ELF-1 (cell line): ENCODE data around the gene DEFB129.
A peak's percentile ranks its signal among the peaks of the same experiment; 100 is the strongest.
"Not testable (repeated sequence)": the region's sequence is repeated elsewhere in the genome, so short reads cannot be mapped to it uniquely, and the experiment has no call there.

Experiments used
- DNase-seq: peaks from one replicate; pipeline ENCODE4 v3.0.0-alpha.2; 2016; ENCODE audit warnings: low read depth, low spot score

Gene DEFB129, protein sequence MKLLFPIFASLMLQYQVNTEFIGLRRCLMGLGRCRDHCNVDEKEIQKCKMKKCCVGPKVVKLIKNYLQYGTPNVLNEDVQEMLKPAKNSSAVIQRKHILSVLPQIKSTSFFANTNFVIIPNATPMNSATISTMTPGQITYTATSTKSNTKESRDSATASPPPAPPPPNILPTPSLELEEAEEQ

DNA sequence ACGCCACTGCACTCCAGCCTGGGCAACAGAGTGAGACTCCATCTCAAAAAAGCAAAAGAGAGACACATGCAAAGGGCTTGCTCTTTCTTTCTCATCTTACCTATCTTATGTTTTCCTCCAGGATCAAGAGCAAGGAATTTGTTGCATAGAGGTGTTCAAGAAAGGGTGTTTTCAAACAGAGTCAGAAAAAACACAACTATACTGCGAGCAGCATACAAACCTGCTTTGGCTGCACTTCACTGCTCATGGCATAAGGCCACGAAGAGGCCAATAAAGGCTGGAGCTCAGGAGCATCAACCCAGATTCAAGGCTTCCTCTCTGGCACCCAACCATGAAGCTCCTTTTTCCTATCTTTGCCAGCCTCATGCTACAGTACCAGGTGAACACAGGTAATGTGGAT, at the start of gene DEFB129:
Gene DEFB129 (plus strand): TSS at position 301 of the 400 bp plus-strand sequence. CDS start 31 bp downstream, at position 332.
- DNase-seq = no peak

DNA sequence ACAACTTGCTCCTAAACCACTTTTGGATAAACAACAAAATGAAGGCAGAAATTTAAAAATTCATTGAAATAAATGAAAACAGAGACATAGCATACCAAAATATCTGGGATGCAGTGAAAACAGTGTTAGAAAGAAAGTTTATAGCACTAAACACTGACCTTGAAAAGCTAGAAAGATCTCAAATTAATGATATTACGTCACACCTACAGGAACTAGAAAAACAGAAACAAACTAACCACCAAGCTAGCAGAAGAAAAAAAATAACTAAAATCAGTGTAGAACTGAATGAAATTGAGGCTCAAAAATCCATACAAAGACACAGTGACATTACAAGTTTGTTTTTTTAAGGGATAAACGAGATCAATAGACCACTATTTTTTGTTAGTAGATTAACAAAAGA, 42.8 kb upstream of the DEFB129 start:
- DNase-seq = no peak

DNA sequence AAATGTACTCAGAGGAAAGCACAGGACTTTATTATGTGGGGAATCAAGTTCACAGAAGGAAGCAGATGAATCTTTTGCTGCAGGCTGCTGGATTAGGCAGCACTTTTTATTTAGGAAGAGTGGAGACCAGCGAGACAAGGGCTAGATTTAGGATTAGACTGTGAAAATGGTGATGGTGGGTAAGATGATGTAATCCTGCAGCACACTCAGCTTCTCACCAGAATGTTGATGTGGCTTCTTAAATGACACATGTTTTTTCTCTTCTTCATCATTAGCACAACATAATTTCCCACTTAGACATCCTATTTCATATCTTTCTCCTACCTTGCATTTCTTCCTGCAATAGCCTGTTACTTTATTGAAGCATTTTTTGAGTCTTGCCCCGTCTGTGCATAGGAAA, 39.3 kb upstream of the DEFB129 start:
- no peak for DNase-seq

DNA sequence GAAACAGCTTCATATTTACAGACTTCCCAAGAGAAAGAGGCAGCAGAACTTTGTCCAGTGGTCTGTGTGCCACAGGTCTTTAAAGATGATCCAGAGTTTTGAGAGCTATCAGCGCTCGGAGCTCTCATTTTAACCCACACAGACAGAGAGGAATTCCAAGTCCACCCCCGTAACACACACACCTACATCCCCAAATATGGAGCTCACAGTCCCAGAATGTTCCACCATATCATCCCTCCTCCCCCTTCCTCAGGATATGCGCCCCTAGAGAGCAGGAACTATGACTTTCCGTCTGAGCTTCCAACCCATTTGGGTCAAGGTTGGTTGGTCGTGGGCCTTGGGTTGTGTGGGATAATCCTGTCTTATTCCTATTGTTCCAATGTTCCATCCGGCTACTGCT, 37.4 kb upstream of the DEFB129 start, which contains the start of gene DEFB128:
Gene DEFB128 (minus strand): TSS at position 101 of the 400 bp plus-strand sequence. CDS start 88 bp downstream, at position 13.
- DNase-seq = no peak

DNA sequence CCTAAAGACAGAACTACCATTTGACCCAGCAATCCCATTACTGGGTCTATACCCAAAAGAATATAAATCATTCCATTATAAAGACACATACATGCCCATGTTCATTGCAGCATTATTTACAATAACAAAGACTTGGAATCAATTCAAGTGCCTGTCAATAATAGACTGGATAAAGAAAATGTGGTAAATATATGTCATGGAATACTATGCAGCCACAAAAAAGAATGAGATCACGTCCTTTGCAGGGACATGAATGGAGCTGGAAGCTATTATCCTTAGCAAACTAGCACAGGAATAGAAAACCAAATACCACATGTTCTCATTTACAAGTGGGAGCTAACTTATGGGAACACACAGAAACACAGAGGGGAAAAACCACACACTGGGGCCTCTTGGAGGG, 28.8 kb upstream of the DEFB129 start:
- no peak for DNase-seq

DNA sequence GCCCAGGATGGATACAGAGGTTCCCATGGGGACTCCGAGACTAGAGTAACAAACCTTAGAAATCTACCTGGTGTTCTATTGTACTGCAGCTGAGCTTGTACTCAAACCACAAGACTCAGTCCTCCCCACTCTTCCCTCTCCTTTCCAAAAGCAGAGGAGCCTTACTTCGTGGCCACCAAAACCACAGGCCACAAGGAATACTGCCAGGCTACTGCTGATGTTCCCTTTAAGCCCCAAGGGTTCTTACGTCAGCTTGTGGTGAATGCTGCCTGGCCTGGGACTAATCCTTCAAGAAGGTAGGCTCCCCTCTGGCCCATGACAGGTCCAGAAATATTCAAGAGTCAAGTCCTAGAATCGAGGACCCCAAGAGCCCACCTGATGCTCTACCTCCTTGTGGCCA, 27.1 kb upstream of the DEFB129 start:
- no peak for DNase-seq

DNA sequence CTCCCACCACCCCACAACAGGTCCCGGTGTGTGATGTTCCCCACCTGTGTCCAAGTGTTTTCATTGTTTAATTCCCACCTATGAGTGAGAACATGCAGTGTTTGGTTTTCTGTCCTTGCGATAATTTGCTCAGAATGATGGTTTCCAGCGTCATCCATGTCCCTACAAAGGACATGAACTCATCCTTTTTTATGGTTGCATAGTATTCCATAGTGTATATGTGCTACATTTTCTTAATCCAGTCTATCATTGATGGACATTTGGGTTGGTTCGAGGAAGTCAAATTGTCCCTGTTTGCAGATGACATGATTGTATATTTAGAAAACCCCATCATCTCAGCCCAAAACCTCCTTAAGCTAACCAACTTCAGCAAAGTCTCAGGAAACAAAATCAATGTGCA, 23.4 kb upstream of the DEFB129 start:
- not testable (repeated sequence) for DNase-seq

DNA sequence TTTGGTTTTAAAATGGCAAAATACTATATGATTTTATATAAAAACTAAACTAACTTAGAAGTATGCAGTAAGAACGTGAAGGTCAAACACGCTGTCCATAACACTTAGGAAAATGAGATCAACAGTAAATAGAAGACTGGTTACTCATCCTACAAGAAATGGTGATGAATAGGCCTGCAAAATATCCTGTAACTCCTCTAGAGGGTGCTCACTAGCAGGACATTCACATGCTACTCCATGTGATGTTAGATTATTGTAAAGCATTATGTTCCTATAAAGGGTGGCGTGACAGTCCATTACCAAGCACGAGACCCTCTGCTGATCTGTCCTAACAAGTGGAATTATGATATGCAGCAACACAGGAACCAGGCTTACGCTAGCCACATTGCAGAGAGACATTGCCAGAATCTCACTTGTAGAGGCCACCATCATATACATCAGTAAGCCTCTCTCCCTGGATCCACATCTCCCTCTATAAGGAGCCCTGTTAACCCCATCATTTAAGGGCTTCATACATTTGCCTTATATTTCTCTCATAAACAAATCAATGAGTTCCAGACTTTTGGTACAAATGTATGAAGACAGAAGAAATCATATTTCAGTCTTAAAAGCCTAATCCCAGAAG, 18.0 kb upstream of the DEFB129 start:
- no peak for DNase-seq

DNA sequence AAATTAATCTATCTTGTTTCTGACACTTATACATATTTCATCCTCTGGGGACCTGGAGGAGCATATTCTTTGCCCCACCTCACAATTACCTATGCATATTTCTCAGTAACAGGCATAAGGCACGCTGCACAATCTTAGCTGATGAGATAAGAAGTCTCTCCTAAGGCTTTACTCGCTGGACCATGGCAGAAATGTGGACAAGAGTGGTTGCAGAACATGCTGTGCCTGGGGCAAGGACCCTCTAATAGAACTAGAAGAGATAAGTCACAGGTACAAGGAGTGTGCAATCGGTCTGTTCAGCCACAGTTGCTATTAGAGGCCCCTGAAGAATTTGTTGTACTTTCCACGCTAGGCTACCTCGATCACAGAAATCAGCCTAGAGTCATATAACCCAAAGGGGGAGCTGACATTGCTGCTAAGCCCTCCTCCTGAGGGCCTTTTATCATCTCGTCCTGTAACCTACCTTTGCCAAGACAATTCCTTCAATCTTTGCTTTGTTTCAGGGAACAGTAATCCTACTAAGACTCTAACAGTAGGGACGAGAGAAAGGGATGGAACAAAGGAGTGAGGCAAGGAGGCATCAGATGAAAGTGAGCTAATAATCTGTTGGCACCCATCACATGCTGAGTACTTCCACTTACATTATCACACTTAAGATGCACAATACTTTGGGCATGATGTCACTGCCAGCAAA, 16.1 kb upstream of the DEFB129 start:
- no peak for DNase-seq

DNA sequence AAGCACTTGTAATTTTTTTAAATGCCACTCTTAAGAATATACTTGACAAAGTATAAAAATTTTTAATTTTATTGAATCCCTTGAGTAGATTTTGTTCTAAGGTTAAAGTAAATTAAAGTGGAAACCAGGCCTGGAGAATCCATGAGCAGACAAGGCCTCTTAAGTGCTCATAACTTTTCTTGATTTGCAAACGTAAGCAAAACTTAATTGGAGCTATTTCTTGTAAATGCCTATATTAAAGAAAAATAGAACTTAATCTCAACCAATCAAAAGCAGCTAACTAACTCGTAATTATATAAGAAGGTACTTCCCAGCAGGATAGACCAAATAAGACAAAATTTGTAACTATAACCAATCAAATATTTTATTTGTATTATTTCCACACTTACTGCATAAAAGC, 12.7 kb upstream of the DEFB129 start:
- DNase-seq = no peak

DNA sequence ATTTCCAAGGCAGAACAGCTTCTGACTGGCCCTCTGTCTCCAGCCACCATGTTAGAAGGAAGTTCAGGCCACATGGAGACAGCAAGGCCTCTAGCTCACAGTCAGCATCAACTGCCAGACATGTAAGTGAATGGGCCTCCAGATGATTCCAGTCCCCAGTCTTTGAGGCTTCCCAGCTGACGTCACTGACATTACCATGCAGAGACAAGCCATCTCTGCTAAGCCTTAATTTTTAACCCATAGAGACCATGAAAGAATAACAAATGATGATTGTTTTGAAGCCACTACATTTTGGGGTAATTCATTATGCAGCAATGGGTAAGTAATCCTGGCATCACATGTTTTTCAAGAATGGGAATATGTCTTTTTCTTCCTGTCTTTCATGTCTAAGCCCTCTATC, 11.3 kb upstream of the DEFB129 start:
- no peak for DNase-seq

DNA sequence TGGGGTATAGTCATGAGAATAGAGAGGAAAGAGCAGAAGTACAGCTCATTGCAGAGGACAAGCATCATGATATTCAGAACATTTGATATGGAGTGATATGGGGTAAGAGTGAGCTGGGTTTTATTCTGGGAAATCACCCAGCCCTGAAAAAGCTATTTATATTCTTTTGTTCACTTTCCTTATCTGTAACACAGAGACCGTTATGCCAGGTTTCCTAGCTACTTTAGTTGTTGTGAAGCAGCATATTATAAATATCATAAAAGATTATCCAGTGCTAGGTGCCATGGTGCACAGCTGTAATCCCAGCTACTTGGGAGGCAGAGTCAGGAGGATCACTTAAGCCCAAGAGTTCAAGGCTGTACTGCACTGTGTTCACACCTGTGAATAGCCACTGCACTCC, 9.8 kb upstream of the DEFB129 start:
- no peak for DNase-seq

DNA sequence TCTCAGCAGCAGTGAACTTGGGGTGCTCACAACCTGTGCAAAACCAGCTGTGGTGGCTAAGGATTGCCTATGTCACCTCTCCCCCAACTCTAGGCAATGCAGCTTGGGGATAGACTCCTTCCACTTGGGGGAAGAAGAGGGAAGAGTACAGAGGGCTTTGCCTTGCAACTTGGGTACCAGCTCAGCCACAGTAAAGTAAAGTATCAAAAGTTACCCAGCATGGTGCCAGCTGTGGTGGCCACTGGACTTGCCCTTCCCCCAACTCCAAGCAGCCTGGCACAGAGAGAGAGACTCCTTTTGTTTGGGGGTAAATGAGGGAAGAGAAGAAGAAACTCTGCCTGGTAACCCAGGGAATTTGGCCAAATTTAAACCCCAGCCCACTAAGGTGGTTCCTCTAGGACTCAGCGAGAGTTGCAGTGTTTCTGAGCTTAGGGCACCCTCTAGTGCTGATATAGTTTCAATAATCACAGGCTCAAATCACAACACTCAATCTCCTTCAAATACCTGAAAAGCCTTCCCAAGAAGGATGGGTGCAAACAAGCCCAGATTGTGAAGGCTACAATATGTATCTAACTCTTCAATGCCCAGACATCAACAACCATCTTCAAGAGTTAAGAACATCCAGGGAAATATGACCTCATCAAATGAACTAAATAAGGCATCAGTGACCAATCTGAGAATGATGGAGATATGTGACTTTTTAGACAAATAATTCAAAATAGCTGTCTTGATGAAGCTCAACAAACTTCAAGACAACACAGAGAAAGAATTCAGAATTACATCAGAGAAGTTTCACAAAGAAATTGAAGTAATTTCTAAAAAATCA, 7.6 kb upstream of the DEFB129 start:
- peak; percentile 32 for DNase-seq

DNA sequence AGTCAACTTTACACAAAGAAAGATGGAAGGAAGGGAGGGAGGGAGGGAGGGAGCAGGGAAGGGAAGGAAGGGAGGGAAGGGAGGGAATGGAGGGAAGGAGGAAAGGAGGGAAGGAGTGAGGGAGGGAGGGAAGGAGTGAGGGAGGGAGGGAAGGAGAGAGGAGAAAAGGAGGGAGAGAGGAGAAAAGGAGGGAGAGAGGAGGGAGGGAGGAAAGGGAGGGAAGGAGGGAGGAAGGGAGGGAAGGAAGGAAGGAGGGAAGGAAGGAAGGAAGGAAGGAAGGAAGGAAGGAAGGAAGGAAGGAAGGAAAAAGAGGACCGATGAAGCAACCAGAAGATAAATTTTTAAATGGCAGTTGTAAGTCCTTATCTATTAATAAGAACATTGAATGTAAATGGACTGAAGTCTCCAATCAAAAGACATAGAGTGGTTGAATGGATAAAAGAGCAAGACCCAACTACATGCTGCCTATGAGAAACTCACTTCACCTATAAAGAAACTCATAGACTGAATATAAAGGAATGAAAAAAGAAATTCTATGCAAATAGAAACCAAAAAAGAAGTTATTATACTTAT, 5.7 kb upstream of the DEFB129 start:
- DNase-seq = no peak

DNA sequence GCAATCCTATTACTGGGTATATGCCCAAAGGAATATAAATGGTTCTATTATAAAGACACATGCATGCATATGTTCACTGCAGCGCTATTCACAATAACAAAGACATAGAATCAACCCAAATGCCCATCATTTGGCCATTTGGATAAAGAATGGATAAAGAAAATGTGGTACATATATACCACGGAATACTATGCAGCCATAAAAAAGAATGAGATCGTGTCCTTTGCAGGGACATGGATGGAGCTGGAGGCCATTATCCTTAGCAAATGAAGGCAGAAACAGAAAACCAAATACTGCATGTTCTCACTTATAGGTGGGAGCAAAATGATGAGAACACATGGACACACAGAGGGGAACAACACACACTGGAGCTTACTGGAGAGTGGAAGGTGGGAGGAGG, 1.2 kb upstream of the DEFB129 start:
- DNase-seq = not testable (repeated sequence)

DNA sequence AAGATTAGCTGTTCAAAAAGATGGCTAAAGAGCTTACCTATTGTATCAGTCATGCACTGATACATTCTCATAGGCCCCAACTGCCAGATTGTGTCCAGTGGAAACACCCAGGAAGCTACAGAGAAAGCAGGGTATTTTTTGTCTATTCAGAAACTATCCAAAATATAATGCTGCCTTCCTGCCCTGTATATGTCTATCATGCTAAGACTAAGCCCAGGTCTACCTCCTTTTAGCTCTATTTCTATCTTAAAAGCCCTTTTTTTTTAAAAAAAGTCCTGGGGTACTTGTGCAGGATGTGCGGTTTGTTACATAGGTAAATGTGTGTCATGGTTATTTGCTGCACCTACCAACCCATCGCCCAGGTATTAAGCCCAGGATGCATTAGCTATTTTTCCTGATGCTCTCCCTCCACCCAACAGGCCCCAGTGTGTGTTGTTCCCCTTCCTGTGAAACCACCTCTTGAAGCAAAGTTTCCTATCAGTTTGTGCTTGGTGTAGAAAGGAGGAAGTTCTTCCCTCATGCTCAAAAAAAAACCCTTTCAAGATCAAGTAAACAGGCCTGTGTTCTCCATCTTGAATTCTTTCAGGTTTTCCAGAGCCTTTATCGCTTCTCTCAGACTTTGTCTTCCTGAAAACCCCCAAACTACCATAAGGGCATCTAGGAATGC, 514 bp downstream of the DEFB129 start:
- no peak for DNase-seq

DNA sequence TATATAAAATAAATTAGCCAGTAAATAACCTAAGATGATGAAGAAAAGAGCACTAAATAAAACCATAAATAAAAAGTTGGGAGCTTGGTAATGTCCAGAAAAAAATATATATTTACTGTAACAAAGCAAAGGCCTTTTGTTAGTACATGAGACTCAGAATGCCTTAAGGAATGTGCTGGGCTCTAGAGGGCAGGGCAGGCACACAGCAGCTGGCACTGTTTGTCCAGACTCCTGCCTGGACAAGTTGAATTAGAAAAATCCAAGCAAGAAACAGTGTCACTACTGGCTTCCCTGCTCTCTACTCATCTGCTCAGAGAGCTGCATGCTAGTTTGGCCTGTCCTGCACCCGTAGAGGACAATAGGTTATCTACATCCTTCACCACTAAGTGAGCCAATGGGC, 8.8 kb downstream of the DEFB129 start:
- DNase-seq = no peak

DNA sequence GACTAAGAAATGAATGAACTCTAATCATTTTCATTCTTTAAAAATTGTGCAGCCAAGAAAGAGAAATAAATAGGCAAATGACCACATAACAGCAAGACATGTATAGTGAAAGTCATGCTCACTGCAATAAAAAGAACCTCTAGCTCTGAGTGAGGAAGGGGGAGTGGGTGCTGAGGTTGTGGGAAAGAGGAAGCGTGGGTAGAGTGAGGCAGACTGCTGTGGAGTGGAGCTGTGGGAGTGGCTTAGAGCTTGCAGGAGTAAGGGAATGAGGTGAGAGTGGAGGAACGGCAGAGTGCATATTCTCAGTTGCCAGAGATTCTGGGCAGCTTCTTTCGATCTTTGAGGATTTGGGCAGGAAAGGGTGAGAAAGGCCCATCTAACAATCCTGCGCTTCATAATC, 10.4 kb downstream of the DEFB129 start:
- DNase-seq = no peak

DNA sequence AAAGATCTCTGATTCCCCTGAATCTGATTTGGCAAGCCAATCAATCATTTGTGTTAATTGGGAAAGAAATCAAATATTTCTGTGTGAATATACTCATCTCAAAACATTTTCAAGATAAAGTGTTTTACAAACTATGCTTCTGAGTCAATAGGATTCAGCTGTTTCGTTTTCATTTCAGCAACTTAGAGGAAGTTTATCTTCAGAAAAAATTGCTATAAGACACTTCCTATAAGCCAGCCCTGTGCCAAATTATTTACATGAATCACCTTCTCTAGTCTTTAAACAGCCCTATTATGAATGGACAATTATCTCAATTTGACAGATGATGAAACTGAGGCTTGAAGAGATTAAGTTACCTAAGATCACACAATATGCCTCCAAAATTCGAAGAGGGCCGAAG, 10.9 kb downstream of the DEFB129 start:
- DNase-seq = no peak

DNA sequence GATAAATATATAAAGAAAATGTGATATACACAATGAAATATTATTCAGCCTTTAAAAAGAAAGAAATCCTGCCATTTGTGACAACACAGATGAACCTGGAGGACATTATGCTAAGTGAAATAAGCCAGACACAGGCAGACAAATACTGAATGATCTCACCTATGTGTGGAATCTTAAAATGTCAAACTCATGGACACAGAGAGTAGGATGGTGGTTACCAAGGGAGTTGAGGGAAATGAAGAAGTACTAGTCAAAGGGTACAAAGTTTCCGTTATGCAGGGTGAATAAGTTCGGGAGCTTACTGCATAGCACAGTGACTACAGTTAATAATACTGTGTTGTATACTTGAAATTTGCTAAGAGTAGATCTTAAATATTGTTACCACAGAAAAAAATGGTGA, 15.8 kb downstream of the DEFB129 start:
- no peak for DNase-seq

DNA sequence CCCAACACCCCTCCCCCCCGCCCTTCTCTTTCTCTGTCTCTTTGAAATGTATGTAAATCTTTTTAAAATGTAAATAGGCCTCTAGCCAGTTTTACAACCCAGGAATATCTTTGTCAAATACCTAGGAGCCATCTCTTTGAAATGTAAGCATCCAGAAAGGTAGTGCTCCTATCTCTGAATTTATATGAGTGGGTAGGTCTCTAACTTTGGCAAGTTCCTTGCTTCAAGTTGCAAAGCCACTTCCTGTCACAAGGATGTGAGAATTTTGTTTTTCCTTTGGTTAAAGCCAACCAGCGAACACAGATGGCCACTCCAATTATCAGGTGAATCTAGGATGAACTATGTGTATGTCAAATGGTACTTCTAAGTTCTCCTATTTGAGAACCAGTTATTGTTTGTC, 24.3 kb downstream of the DEFB129 start:
- peak; percentile 48 for DNase-seq
